ENCODE data around the gene FH.

Gene FH

DNA sequence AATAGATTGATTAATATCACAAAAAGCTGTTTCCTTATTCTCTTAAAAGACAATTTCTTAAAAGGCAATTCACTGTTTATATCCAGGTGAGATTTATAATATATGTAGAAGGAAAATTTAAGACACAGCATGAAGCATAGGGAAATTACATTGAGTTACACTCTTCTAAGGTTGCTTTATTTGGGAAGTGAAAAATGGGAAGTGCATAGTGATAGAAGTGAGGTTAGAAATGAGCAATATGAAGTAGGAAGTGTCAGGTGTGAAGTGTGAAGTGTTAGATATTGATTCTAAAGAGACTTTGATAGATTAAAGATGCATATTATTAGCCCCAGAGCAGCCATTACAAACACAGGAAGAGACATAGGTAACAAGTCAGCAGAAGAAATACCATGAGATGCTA is 40.3 kb downstream of the FH start:
- no peaks in the 10 kb centered on the region for H3K36me3 ChIP-seq
- no peak for TF ChIP-seq CTCF (IDR thresholded peaks at IDR 0.05)
- H3K27me3 ChIP-seq = peaks cover 7% of the 10 kb centered on the region
- no peaks in the 10 kb centered on the region for H3K9me3 ChIP-seq
- H3K4me3 ChIP-seq (ENCODE audit: low read depth in 1 of 2, low read length in 1 of 2) = no peak overlapping the region
- H3K4me1 ChIP-seq (ENCODE audit: control insufficient read depth in 1 of 2, insufficient read depth in 1 of 2, low read depth in 1 of 2, low read length in 1 of 2) = no peaks in the 10 kb centered on the region
- no peak overlapping the region for H3K27ac ChIP-seq

DNA sequence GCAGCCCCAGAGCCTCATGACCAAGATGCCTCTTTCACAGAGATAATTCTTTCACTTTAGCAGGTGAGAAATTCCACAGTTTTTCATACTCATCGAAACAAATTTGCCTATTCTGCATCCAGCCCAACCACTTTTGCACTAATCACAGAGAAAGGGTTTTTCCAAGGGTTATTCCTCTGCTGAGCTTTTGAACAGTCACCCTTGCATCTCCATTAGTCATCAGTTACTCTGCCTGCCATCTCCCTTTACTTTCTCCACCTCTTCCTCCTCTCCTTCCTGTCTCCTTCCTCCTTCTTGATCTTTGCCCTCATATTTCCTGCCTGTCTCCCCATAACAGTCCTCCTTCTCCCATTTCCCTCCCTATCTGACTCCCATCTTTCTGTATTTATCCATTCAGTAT is 43.9 kb downstream of the FH start:
- Histone ChIP-seq H3K9me3 (no peaks in the 10 kb centered on the region), H3K36me3 (no peaks in the 10 kb centered on the region), H3K27ac (no peak overlapping the region), H3K4me3 (ENCODE audit: low read depth in 1 of 2, low read length in 1 of 2) (no peak overlapping the region), H3K4me1 (ENCODE audit: control insufficient read depth in 1 of 2, insufficient read depth in 1 of 2, low read depth in 1 of 2, low read length in 1 of 2) (no peaks in the 10 kb centered on the region), H3K27me3 (no peaks in the 10 kb centered on the region)
- no peak for TF ChIP-seq CTCF (IDR thresholded peaks at IDR 0.05)

GRCh38 chr1:241473026-241473425 is 46.5 kb downstream of the FH start:
- H3K4me3 ChIP-seq (ENCODE audit: low read depth in 1 of 2, low read length in 1 of 2) = no peak overlapping the region
- H3K27me3 ChIP-seq = no peaks in the 10 kb centered on the region
- no peak overlapping the region for H3K27ac ChIP-seq
- no peaks in the 10 kb centered on the region for H3K36me3 ChIP-seq
- no peaks in the 10 kb centered on the region for H3K9me3 ChIP-seq
- no peak for TF ChIP-seq CTCF (IDR thresholded peaks at IDR 0.05)
- no peaks in the 10 kb centered on the region for H3K4me1 ChIP-seq (ENCODE audit: control insufficient read depth in 1 of 2, insufficient read depth in 1 of 2, low read depth in 1 of 2, low read length in 1 of 2)

DNA sequence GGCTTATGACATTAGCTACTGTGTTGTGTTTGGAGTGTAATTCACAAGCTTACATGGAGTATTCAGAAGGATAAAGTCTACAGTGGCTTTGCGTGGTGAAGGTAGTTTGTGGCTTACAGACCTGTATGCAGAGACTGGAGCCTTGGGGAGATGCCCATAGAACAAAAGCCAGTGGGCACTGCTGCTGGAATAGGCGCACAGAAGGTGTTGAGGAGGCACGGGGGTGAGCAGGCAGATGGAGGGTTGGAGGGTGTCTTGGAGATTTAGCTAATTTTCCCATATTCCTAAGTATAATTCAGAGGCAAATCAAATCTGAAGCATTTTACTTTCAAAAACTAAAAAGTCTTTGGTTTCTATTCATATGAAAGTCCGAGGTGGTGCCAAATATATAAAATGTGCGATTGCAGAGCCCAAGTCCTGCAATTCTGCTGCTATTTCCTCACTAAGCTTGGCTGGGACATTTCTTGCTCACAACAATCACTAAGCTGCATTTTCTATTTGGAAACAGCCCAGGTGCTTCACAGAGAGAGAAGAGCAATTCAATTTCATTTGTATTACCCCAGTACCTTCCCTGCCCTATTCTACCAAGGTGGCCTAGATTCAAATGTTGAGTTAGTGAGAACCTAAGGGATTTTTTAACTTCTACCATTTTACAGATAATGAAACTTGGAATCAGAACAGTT is 48.5 kb downstream of the FH start:
- Histone ChIP-seq H3K36me3 (no peaks in the 10 kb centered on the region), H3K27ac (no peak overlapping the region), H3K4me3 (ENCODE audit: low read depth in 1 of 2, low read length in 1 of 2) (no peak overlapping the region), H3K27me3 (no peaks in the 10 kb centered on the region), H3K4me1 (ENCODE audit: control insufficient read depth in 1 of 2, insufficient read depth in 1 of 2, low read depth in 1 of 2, low read length in 1 of 2) (no peaks in the 10 kb centered on the region), H3K9me3 (no peaks in the 10 kb centered on the region)
- no peak for TF ChIP-seq CTCF (IDR thresholded peaks at IDR 0.05)

- H3K27ac ChIP-seq = no peak overlapping the region
- H3K4me1 ChIP-seq (ENCODE audit: control insufficient read depth in 1 of 2, insufficient read depth in 1 of 2, low read depth in 1 of 2, low read length in 1 of 2) = no peaks in the 10 kb centered on the region
- TF ChIP-seq CTCF (IDR thresholded peaks at IDR 0.05) = no peak
- H3K4me3 ChIP-seq (ENCODE audit: low read depth in 1 of 2, low read length in 1 of 2) = no peak overlapping the region
- no peaks in the 10 kb centered on the region for H3K9me3 ChIP-seq
- H3K27me3 ChIP-seq = no peaks in the 10 kb centered on the region
- no peaks in the 10 kb centered on the region for H3K36me3 ChIP-seq
These were observed 49.2 kb downstream of the FH start for GRCh38 chr1:241470361-241470760.
